Measurements from ENCODE around the gene SLC20A1. TPM values are rescaled to one million over a fixed set of nuclear protein-coding genes. Genes with fewer than 3 reads are reported as not detected.

The SLC20A1 gene
- total and polyA plus RNA-seq, 4 donors, result 26.2 to 51.4 (median 38.6) TPM

DNA sequence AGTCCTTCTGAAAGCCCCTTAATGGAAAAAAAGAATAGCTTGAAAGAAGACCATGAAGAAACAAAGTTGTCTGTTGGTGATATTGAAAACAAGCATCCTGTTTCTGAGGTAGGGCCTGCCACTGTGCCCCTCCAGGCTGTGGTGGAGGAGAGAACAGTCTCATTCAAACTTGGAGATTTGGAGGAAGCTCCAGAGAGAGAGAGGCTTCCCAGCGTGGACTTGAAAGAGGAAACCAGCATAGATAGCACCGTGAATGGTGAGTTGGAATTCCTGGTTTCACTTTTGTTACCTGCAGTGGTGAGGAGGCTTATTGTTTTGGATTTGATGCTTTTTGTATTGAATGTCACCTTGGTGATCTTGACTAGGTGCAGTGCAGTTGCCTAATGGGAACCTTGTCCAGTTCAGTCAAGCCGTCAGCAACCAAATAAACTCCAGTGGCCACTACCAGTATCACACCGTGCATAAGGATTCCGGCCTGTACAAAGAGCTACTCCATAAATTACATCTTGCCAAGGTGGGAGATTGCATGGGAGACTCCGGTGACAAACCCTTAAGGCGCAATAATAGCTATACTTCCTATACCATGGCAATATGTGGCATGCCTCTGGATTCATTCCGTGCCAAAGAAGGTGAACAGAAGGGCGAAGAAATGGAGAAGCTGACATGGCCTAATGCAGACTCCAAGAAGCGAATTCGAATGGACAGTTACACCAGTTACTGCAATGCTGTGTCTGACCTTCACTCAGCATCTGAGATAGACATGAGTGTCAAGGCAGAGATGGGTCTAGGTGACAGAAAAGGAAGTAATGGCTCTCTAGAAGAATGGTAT is 13.3 kb downstream of the SLC20A1 start:
- Histone ChIP-seq H3K9ac (ENCODE audit: insufficient read depth in 1 of 2, low read length in 2 of 2) (no peak overlapping the region), H3K9me3 (ENCODE audit: control insufficient read depth in 4 of 4, insufficient read depth in 3 of 4, low read length in 3 of 4) (no peaks in the 10 kb centered on the region), H3K4me1 (ENCODE audit: control insufficient read depth in 5 of 5, insufficient read depth in 5 of 5, low read length in 5 of 5) (peaks cover 0 to 4% (median 0%) of the 10 kb centered on the region in 5 donors), H3K27me3 (ENCODE audit: control insufficient read depth in 3 of 3, insufficient read depth in 3 of 3, low read length in 2 of 3) (no peaks in the 10 kb centered on the region), H3K4me3 (no peak overlapping the region), H3K36me3 (ENCODE audit: control insufficient read depth in 4 of 4, insufficient read depth in 4 of 4, low read length in 4 of 4) (peaks cover 25 to 37% (median 34%) of the 10 kb centered on the region in 4 donors), H3K27ac (ENCODE audit: low read depth in 1 of 2, low read length in 1 of 2) (no peak overlapping the region)
- ATAC-seq (ENCODE audit: insufficient read depth, low FRiP score) (no peak), DNase-seq (no peak)
- 80 to 86% methylated on average over 11 of the region's 11 CpGs for WGBS, 2 donors
- TF ChIP-seq, protein P1, sequence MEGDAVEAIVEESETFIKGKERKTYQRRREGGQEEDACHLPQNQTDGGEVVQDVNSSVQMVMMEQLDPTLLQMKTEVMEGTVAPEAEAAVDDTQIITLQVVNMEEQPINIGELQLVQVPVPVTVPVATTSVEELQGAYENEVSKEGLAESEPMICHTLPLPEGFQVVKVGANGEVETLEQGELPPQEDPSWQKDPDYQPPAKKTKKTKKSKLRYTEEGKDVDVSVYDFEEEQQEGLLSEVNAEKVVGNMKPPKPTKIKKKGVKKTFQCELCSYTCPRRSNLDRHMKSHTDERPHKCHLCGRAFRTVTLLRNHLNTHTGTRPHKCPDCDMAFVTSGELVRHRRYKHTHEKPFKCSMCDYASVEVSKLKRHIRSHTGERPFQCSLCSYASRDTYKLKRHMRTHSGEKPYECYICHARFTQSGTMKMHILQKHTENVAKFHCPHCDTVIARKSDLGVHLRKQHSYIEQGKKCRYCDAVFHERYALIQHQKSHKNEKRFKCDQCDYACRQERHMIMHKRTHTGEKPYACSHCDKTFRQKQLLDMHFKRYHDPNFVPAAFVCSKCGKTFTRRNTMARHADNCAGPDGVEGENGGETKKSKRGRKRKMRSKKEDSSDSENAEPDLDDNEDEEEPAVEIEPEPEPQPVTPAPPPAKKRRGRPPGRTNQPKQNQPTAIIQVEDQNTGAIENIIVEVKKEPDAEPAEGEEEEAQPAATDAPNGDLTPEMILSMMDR (IDR thresholded peaks at IDR 0.05; ENCODE audit: control extremely low read depth, extremely low read depth), result no peak

DNA sequence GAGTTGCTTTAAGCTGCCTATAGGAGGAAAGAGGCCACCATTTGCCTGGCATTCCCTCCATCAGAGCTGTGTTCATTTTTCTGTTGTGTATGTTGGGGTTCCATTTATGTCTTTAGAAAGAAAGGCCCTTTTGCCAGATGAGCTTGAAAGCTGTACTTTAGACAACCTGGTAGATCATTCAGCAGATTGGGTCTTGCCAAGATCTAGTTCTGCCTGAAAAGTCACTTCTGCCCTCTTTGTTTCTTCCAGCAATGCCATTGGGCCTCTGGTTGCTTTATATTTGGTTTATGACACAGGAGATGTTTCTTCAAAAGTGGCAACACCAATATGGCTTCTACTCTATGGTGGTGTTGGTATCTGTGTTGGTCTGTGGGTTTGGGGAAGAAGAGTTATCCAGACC is 14.4 kb downstream of the SLC20A1 start:
- Histone ChIP-seq H3K4me1 (ENCODE audit: control insufficient read depth in 5 of 5, insufficient read depth in 5 of 5, low read length in 5 of 5) (peaks cover 0 to 4% (median 0%) of the 10 kb centered on the region in 5 donors), H3K9me3 (ENCODE audit: control insufficient read depth in 4 of 4, insufficient read depth in 3 of 4, low read length in 3 of 4) (no peaks in the 10 kb centered on the region), H3K9ac (ENCODE audit: insufficient read depth in 1 of 2, low read length in 2 of 2) (no peak overlapping the region), H3K27me3 (ENCODE audit: control insufficient read depth in 3 of 3, insufficient read depth in 3 of 3, low read length in 2 of 3) (no peaks in the 10 kb centered on the region), H3K27ac (ENCODE audit: low read depth in 1 of 2, low read length in 1 of 2) (no peak overlapping the region), H3K36me3 (ENCODE audit: control insufficient read depth in 4 of 4, insufficient read depth in 4 of 4, low read length in 4 of 4) (peaks cover 20 to 46% (median 33%) of the 10 kb centered on the region in 4 donors), H3K4me3 (no peak overlapping the region)
- no peak for ATAC-seq (ENCODE audit: insufficient read depth, low FRiP score)
- DNase-seq, result no peak
- TF ChIP-seq, protein P1 (IDR thresholded peaks at IDR 0.05; ENCODE audit: control extremely low read depth, extremely low read depth), result no peak

DNA sequence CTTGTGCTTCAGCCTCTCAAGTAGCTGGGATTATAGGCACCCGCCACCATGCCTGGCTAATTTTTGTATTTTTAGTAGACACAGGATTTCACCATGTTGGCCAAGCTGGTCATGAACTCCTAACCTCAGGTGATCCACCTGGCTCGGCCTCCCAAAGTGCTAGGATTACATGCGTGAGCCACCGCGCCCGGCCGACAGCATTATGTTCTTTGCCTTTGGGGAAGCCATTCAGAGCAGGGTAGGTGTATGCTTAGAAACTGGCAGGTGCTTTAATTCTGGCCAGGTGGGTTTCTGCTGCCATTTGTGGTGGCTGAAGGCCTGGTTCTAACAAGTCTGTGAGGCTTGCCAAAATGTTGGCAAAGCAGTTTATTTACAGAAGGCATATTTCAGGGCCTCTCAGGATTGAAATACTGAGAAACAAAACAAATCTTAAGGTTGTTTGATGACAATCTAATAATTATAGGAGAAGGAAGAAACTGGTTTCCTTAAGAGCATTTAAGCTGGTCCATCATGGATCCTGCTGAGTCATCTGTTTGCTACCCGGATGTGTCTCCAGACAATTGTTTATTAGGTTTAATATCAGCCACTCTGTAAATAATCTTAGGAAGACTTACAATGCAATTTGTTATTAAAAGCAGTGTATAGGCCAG is 16.0 kb downstream of the SLC20A1 start:
- ATAC-seq (ENCODE audit: insufficient read depth, low FRiP score) (no peak), DNase-seq (no peak)
- Histone ChIP-seq H3K9me3 (ENCODE audit: control insufficient read depth in 4 of 4, insufficient read depth in 3 of 4, low read length in 3 of 4) (no peaks in the 10 kb centered on the region), H3K4me1 (ENCODE audit: control insufficient read depth in 5 of 5, insufficient read depth in 5 of 5, low read length in 5 of 5) (peaks cover 0 to 4% (median 0%) of the 10 kb centered on the region in 5 donors), H3K36me3 (ENCODE audit: control insufficient read depth in 4 of 4, insufficient read depth in 4 of 4, low read length in 4 of 4) (peaks cover 16 to 46% (median 31%) of the 10 kb centered on the region in 4 donors), H3K27ac (ENCODE audit: low read depth in 1 of 2, low read length in 1 of 2) (no peak overlapping the region), H3K4me3 (no peak overlapping the region), H3K9ac (ENCODE audit: insufficient read depth in 1 of 2, low read length in 2 of 2) (no peak overlapping the region), H3K27me3 (ENCODE audit: control insufficient read depth in 3 of 3, insufficient read depth in 3 of 3, low read length in 2 of 3) (no peaks in the 10 kb centered on the region)
- TF ChIP-seq, protein P1 (IDR thresholded peaks at IDR 0.05; ENCODE audit: control extremely low read depth, extremely low read depth), result no peak
- WGBS, 2 donors, result 85 to 88% methylated on average over 8 of the region's 8 CpGs
